K562 (cell line): ENCODE measurements around the gene ADAM10. TPM values are rescaled to one million over a fixed set of nuclear protein-coding genes. Genes with fewer than 3 reads are reported as not detected.

Experiments
- ARID3A ChIP-seq: IDR thresholded peaks from 2 replicates; pipeline ENCODE4 v1.6.1; 2012; ENCODE audit warnings: low read depth, low read length, improper control_type of control experiment, borderline replicate concordance
- JUND ChIP-seq, 2 experiments: IDR thresholded peaks; 2 replicates in 1 of 2; 3 replicates in 1 of 2; pipeline ENCODE4 v1.6.1; 2011; ENCODE audit warnings: borderline replicate concordance in 2 of 2, low read depth in 2 of 2, low read length in 2 of 2, improper control_type of control experiment in 1 of 2, missing biosample characterization in 1 of 2, missing genetic modification characterization in 1 of 2, missing genetic modification reagents in 1 of 2
- MAFF ChIP-seq: IDR thresholded peaks from 2 replicates; pipeline ENCODE4 v1.6.1; 2012; ENCODE audit warnings: low read length, improper control_type of control experiment
- MEF2A ChIP-seq: IDR thresholded peaks from 2 replicates; pipeline ENCODE4 v1.6.1; 2011; ENCODE audit warnings: low read depth, mild to moderate bottlenecking, low read length, moderate library complexity; ENCODE audit not compliant: control insufficient read depth
- NFYB ChIP-seq: IDR thresholded peaks from 2 replicates; pipeline ENCODE4 v1.6.1; 2011; ENCODE audit warnings: mild to moderate bottlenecking, moderate library complexity; ENCODE audit not compliant: insufficient read length; ENCODE audit errors: extremely low read depth
- POU5F1 ChIP-seq: fragments of 150-350 bp; IDR thresholded peaks from 2 replicates; pipeline ENCODE4 v1.6.1; 2014; ENCODE audit warnings: borderline replicate concordance, low read length, low read depth, mild to moderate bottlenecking; ENCODE audit not compliant: partially characterized antibody
- SAFB2 ChIP-seq: fragments of 200-400 bp; formaldehyde crosslinking; IDR thresholded peaks from 2 replicates; pipeline ENCODE4 v1.6.1; 2018; ENCODE audit warnings: borderline replicate concordance, low read length, low read depth, moderate library complexity; ENCODE audit not compliant: severe bottlenecking
- SMARCC2 ChIP-seq: fragments of 450-650 bp; IDR thresholded peaks from 2 replicates; pipeline ENCODE4 v1.6.1; 2017; ENCODE audit warnings: antibody characterized with exemption, moderate library complexity, mild to moderate bottlenecking, low read depth
- UBTF ChIP-seq, 2 experiments: IDR thresholded peaks; 2 replicates each; pipeline ENCODE4 v1.6.1; 2012; ENCODE audit warnings: improper control_type of control experiment in 2 of 2, low read depth in 2 of 2, low read length in 2 of 2, borderline replicate concordance in 1 of 2
- ZBTB2 ChIP-seq: fragments of 450-650 bp; IDR thresholded peaks from 2 replicates; pipeline ENCODE4 v1.6.1; 2016; ENCODE audit warnings: antibody characterized with exemption
- ZBTB33 ChIP-seq: sonication (generic); formaldehyde crosslinking; IDR thresholded peaks from 2 replicates; pipeline ENCODE4 v1.8.1; 2023; ENCODE audit warnings: mild to moderate bottlenecking, missing genetic modification reagents
- ZFP91 ChIP-seq: sonication (generic); formaldehyde crosslinking; IDR thresholded peaks from 2 replicates; pipeline ENCODE4 v1.8.0; 2022; ENCODE audit warnings: mild to moderate bottlenecking, missing genetic modification reagents
- ZNF655 ChIP-seq: fragments of 250-450 bp; sonication (Bioruptor Pico); IDR thresholded peaks from 2 replicates; pipeline ENCODE4 v1.5.0; 2021
- polyA plus RNA-seq, 8 experiments: library from polyadenylated mRNA; depleted of rRNA in 4 of 8; stranded (reverse) in 5 of 8; unstranded in 3 of 8; fragments of >200 nt; fragmentation: Nextera tagmentation in 2 of 8; fragmentation: Illumina TruSeq in 1 of 8; extraction: Ambion mirVana in 2 of 8; extraction: Trizol in 1 of 8; gene quantifications; 2 replicates each; pipeline versions ENCODE4 v1.2.1 to v1.2.3, GENCODE V29; 2011 to 2014; ENCODE audit warnings: inconsistent platforms in 1 of 8, missing spikeins in 1 of 8
- total RNA-seq, 7 experiments: library from RNA; depleted of rRNA in 6 of 7; stranded (reverse); fragments of >200 nt in 6 of 7; fragmentation: Illumina TruSeq in 2 of 7; extraction: Trizol in 2 of 7; gene quantifications; 2 replicates each; pipeline versions ENCODE4 v1.2.1 to v1.2.3, GENCODE V29; 2011 to 2021; ENCODE audit warnings: low replicate concordance in 1 of 7

Gene ADAM10
- total and polyA plus RNA-seq, 9 of the 15 experiments (the other 6 are each of a cell fraction or from before 2014, with no cell fraction given), result 11.9 to 152 (median 57.3) TPM

GRCh38 chr15:58749532-58750337, at the start of gene ADAM10 (continued):
- TF ChIP-seq ZBTB33 (CRISPR knock-in tag) (peak; percentile 40; the same call in 1 of the 2 replicates), POU5F1 (peak; percentile 11), UBTF (IDR thresholded peaks at IDR 0.05; ENCODE audit: borderline replicate concordance in 1 of 2, low read depth in 2 of 2, low read length in 2 of 2) (peak; percentile 13 to 70; a peak in 2 of 4 replicates), ZFP91 (CRISPR knock-in tag) (no peak), ARID3A (no peak), JUND (IDR thresholded peaks at IDR 0.05; ENCODE audit: borderline replicate concordance, low read depth, low read length) (no peak; the same call in 1 of the 2 replicates), JUND (tag; IDR thresholded peaks at IDR 0.05; ENCODE audit: borderline replicate concordance, low read depth, low read length) (no peak; the same call in 2 of the 3 replicates), SAFB2 (no peak), MEF2A (no peak), ZBTB2 (peak; percentile 96), NFYB (peak; percentile 36), SMARCC2 (peak; percentile 1; the same call in 1 of the 2 replicates), MAFF (no peak), ZNF655 (CRISPR knock-in tag) (no peak)
